Measurements from ENCODE around the gene RHAG.

DNA sequence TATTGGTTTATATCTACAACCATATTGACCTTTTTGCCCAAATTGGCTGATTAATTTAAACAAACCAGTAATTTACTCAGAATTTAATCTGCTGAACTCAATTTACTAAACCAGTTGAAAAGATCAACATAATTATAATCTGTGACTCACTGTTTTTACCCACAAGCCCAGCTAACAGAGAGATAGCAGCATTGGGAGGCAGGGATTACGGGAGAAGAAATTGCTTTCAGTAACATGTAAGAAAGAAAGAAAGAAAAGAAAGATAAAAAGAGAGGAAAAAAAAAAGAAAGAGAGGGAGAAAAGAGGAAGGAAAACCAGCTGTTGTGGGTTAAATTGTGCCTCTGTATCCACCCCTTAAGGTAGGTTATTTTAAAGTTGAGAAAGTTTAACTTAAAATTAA is 13.3 kb upstream of the RHAG start:
- no peak for TF ChIP-seq EZH2phosphoT487 (IDR thresholded peaks at IDR 0.05; ENCODE audit: borderline replicate concordance, low read length)
- TF ChIP-seq, protein P1, sequence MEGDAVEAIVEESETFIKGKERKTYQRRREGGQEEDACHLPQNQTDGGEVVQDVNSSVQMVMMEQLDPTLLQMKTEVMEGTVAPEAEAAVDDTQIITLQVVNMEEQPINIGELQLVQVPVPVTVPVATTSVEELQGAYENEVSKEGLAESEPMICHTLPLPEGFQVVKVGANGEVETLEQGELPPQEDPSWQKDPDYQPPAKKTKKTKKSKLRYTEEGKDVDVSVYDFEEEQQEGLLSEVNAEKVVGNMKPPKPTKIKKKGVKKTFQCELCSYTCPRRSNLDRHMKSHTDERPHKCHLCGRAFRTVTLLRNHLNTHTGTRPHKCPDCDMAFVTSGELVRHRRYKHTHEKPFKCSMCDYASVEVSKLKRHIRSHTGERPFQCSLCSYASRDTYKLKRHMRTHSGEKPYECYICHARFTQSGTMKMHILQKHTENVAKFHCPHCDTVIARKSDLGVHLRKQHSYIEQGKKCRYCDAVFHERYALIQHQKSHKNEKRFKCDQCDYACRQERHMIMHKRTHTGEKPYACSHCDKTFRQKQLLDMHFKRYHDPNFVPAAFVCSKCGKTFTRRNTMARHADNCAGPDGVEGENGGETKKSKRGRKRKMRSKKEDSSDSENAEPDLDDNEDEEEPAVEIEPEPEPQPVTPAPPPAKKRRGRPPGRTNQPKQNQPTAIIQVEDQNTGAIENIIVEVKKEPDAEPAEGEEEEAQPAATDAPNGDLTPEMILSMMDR (IDR thresholded peaks at IDR 0.05; ENCODE audit: low read depth, low read length, poor library complexity, severe bottlenecking), result no peak
